Ishikawa (cell line): ENCODE measurements around the gene NEURL1.

ENCODE experiments used
- CEBPB ChIP-seq: IDR thresholded peaks from 2 replicates; pipeline ENCODE4 v1.6.1; 2012
- CREB1 ChIP-seq: IDR thresholded peaks from 2 replicates; pipeline ENCODE4 v1.6.1; 2012; ENCODE audit warnings: low read depth
- EGR1 ChIP-seq: IDR thresholded peaks from 2 replicates; pipeline ENCODE4 v1.6.1; 2012
- EP300 ChIP-seq: IDR thresholded peaks from 2 replicates; pipeline ENCODE4 v1.6.1; 2012; ENCODE audit warnings: borderline replicate concordance
- FOXM1 ChIP-seq: IDR thresholded peaks from 2 replicates; pipeline ENCODE4 v1.6.1; 2012; ENCODE audit warnings: low read depth, borderline replicate concordance
- NFIC ChIP-seq: IDR thresholded peaks from 2 replicates; pipeline ENCODE4 v1.6.1; 2012
- RAD21 ChIP-seq: IDR thresholded peaks from 2 replicates; pipeline ENCODE4 v1.6.1; 2012; ENCODE audit warnings: low read depth
- TAF1 ChIP-seq: IDR thresholded peaks from 2 replicates; pipeline ENCODE4 v1.6.1; 2012; ENCODE audit warnings: low read depth, mild to moderate bottlenecking
- TCF12 ChIP-seq: IDR thresholded peaks from 2 replicates; pipeline ENCODE4 v1.6.1; 2012; ENCODE audit warnings: low read depth
- TEAD4 ChIP-seq: IDR thresholded peaks from 2 replicates; pipeline ENCODE4 v1.6.1; 2012
- YY1 ChIP-seq: IDR thresholded peaks from 2 replicates; pipeline ENCODE4 v1.6.1; 2012; ENCODE audit warnings: low read depth
- ZBTB7A ChIP-seq: IDR thresholded peaks from 2 replicates; pipeline ENCODE4 v1.6.1; 2012; ENCODE audit warnings: low read depth
- TF ChIP-seq, protein P1 (sequence below): IDR thresholded peaks from 2 replicates; pipeline ENCODE4 v1.6.1; 2012
- TF ChIP-seq, protein P2 (sequence below): IDR thresholded peaks from 2 replicates; pipeline ENCODE4 v1.6.1; 2012
- TF ChIP-seq, protein P3 (sequence below): IDR thresholded peaks from 2 replicates; pipeline ENCODE4 v1.6.1; 2012; ENCODE audit warnings: low read depth, mild to moderate bottlenecking

Gene NEURL1, protein sequence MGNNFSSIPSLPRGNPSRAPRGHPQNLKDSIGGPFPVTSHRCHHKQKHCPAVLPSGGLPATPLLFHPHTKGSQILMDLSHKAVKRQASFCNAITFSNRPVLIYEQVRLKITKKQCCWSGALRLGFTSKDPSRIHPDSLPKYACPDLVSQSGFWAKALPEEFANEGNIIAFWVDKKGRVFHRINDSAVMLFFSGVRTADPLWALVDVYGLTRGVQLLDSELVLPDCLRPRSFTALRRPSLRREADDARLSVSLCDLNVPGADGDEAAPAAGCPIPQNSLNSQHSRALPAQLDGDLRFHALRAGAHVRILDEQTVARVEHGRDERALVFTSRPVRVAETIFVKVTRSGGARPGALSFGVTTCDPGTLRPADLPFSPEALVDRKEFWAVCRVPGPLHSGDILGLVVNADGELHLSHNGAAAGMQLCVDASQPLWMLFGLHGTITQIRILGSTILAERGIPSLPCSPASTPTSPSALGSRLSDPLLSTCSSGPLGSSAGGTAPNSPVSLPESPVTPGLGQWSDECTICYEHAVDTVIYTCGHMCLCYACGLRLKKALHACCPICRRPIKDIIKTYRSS

DNA sequence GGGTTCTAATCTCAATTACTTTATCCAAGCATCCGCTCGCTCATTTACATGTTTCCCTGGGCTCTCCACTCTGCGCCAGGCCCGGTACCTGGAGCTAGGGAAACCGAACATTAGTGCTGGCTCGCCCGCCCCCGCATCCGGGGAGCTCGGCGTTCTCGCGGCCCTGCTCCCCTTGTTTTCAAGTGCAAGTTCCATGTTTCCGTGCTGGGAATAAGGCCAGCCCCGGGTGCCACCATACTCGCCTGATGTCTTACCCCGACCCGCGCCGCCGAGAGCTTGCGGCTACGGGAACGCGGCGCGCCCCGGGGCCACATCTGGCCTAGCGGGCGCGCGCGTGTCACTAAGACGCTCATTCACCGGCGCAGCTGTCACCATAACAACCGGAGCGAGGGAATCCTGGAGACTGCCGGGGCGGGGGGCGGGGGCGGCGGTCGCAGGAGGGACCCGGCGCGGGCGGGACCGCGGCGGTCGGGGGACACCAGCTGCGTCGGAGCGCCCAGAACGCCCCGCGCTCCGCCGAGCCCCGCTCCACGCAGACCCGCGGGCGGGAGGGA, at the start of gene NEURL1:
TSS of gene NEURL1 (plus strand) at position 344 of the 554 bp plus-strand sequence. CDS start 683 bp downstream, outside the sequence.
- no peak for TF ChIP-seq TAF1
- peak; percentile 87 for TF ChIP-seq EGR1
- TF ChIP-seq TEAD4: no peak
- TF ChIP-seq, protein P1, sequence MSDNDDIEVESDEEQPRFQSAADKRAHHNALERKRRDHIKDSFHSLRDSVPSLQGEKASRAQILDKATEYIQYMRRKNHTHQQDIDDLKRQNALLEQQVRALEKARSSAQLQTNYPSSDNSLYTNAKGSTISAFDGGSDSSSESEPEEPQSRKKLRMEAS: no peak
- no peak for TF ChIP-seq ZBTB7A

DNA sequence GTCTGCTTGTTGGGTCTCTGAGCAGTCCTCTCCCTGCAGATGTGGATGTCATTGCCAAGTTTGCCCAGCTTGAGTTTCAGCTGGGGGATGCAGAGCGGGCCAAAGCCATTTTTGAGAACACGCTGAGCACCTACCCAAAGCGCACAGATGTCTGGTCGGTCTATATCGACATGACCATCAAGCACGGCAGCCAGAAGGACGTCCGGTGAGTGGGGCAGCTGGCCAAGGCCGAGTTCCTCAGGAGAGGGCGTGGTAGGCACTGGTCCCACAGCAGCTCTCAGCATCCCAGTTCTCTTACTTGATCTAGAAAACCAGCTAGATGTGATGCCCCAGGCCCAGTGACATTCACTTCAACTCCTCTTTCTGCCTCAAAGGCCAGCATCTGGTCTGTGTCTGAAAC, 49.0 kb upstream of the NEURL1 start:
- TF ChIP-seq RAD21 (no peak), TAF1 (no peak), ZBTB7A (no peak), TCF12 (no peak), CEBPB (no peak), TEAD4 (no peak), YY1 (no peak), EGR1 (no peak), NFIC (no peak), CREB1 (no peak), EP300 (no peak), FOXM1 (no peak)
- TF ChIP-seq, protein P2, sequence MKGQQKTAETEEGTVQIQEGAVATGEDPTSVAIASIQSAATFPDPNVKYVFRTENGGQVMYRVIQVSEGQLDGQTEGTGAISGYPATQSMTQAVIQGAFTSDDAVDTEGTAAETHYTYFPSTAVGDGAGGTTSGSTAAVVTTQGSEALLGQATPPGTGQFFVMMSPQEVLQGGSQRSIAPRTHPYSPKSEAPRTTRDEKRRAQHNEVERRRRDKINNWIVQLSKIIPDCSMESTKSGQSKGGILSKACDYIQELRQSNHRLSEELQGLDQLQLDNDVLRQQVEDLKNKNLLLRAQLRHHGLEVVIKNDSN: no peak
- TF ChIP-seq, protein P3, sequence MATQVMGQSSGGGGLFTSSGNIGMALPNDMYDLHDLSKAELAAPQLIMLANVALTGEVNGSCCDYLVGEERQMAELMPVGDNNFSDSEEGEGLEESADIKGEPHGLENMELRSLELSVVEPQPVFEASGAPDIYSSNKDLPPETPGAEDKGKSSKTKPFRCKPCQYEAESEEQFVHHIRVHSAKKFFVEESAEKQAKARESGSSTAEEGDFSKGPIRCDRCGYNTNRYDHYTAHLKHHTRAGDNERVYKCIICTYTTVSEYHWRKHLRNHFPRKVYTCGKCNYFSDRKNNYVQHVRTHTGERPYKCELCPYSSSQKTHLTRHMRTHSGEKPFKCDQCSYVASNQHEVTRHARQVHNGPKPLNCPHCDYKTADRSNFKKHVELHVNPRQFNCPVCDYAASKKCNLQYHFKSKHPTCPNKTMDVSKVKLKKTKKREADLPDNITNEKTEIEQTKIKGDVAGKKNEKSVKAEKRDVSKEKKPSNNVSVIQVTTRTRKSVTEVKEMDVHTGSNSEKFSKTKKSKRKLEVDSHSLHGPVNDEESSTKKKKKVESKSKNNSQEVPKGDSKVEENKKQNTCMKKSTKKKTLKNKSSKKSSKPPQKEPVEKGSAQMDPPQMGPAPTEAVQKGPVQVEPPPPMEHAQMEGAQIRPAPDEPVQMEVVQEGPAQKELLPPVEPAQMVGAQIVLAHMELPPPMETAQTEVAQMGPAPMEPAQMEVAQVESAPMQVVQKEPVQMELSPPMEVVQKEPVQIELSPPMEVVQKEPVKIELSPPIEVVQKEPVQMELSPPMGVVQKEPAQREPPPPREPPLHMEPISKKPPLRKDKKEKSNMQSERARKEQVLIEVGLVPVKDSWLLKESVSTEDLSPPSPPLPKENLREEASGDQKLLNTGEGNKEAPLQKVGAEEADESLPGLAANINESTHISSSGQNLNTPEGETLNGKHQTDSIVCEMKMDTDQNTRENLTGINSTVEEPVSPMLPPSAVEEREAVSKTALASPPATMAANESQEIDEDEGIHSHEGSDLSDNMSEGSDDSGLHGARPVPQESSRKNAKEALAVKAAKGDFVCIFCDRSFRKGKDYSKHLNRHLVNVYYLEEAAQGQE: no peak
- TF ChIP-seq, protein P1: no peak

DNA sequence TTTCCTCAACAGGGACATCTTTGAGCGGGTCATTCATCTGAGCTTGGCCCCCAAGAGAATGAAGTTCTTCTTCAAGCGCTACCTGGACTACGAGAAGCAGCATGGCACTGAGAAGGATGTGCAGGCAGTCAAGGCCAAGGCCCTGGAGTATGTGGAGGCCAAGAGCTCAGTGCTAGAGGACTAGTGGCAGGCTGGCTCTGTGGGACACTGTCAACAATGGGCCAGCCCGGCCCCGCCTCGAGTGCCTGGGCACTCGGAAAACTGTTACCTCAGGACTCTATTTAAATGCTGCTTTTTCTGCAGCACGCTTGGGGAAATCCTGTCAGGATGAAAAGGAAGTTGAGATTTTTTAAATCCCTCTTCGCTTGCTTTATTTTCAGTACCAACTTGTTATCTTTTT, 48.1 kb upstream of the NEURL1 start:
- TF ChIP-seq NFIC (no peak), EP300 (no peak), RAD21 (no peak), ZBTB7A (no peak)

DNA sequence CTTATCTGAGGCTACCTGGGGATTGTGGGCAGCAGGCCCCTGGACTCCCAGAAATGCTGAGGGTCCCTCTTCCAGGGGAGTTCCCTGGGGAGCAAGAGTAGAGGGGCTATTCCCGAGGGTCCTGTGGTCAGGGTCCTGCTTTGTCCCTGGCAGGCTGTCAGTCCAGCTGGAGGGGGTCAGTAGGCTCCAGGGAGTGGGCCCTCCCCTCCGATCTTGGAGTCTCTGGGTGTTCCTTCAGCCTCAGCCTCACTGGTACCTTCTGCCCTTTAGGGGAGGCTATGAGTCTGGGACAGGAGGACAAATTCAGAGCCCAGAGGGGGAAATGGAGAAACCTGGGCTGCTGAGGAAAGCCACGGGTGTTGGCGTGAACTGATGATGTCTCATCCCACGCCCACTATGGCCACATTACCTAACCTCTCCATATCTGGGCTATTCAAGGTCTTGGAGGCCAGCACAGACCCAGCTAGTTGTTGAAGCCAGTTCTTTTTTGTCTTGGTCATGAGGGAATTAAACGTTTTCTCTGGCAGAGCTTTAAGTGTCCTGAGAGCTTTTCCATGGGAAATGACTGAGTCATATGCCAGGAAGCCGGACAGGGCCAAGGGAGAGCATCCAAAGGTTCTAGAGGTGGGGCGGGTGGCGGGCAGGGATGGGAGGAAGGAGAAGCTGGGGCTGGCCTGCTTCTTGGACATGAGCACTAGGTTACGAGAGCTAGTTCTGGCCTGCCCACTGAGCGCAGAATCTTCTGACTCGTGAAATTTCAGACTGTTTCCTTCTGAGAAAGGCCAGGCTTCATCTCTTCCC, 47.5 kb upstream of the NEURL1 start:
- no peak for TF ChIP-seq TCF12
- no peak for TF ChIP-seq YY1
- TF ChIP-seq, protein P2: no peak
- TF ChIP-seq TEAD4: no peak
- TF ChIP-seq FOXM1: no peak

DNA sequence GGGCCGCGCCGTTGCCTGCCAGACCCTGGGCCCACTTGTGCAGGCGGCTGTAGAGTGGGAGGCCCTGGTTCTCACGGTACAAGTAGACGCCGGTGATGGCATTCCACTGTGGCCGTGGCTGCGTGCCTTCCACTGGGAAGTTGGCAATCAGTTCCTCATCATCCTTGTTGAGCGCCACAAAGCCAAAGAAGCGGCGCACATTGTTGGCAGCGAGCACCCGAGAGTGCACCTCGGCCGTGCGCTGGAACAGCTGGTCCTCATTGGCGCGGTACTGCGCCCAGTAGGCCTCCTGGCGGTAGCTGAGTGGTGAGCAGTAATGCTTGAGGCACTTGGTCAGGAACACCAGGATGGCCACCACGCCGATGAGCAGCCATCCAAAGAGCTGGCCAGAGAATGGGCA, 46.3 kb upstream of the NEURL1 start:
- TF ChIP-seq YY1: no peak
- TF ChIP-seq, protein P3: no peak
- TF ChIP-seq EGR1: no peak
- TF ChIP-seq, protein P2: no peak
- TF ChIP-seq, protein P1: no peak
- no peak for TF ChIP-seq ZBTB7A
- TF ChIP-seq TCF12: no peak
- TF ChIP-seq CREB1: no peak
- TF ChIP-seq CEBPB: no peak
- no peak for TF ChIP-seq TAF1
- no peak for TF ChIP-seq EP300
